PC-9 (cell line): ENCODE measurements around the gene LILRB3.

Experiments used
- EZH2 ChIP-seq: fragments of 200-600 bp; sonication (generic); IDR thresholded peaks from 2 replicates; pipeline ENCODE4 v1.8.0; 2017; ENCODE audit warnings: antibody characterized with exemption, low read depth
- TF ChIP-seq, protein P1 (sequence below): fragments of 200-600 bp; sonication (generic); conservative IDR thresholded peaks from 2 replicates; pipeline ENCODE4 v1.6.1; 2017; ENCODE audit warnings: mixed run types, antibody characterized with exemption, mild to moderate bottlenecking, moderate library complexity

GRCh38 chr19:54204767-54205468 is 17.9 kb downstream of the LILRB3 start:
- TF ChIP-seq, protein P1, sequence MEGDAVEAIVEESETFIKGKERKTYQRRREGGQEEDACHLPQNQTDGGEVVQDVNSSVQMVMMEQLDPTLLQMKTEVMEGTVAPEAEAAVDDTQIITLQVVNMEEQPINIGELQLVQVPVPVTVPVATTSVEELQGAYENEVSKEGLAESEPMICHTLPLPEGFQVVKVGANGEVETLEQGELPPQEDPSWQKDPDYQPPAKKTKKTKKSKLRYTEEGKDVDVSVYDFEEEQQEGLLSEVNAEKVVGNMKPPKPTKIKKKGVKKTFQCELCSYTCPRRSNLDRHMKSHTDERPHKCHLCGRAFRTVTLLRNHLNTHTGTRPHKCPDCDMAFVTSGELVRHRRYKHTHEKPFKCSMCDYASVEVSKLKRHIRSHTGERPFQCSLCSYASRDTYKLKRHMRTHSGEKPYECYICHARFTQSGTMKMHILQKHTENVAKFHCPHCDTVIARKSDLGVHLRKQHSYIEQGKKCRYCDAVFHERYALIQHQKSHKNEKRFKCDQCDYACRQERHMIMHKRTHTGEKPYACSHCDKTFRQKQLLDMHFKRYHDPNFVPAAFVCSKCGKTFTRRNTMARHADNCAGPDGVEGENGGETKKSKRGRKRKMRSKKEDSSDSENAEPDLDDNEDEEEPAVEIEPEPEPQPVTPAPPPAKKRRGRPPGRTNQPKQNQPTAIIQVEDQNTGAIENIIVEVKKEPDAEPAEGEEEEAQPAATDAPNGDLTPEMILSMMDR, result no peak
- TF ChIP-seq EZH2, result no peak
